ENCODE data around the gene PGM2L1. TPM values are rescaled to one million over a fixed set of nuclear protein-coding genes. Genes with fewer than 3 reads are reported as not detected.

PGM2L1 gene
- polyA plus RNA-seq, 6 donors from 2014 or later = 3.6 to 6.4 (median 5.1) TPM

- H3K36me3 Mint-ChIP-seq = peaks cover 14 to 16% of the 10 kb centered on the region in 2 donors
- DNase-seq (no peak), ATAC-seq (ENCODE audit: low read depth in 2 of 2) (peak; percentile 34 to 58)
- H3K27ac Mint-ChIP-seq = peak overlapping the region in 1 of 6 donors; percentile 90
- peaks cover 6 to 10% (median 8%) of the 10 kb centered on the region in 3 donors for H3K4me1 Mint-ChIP-seq
- H3K27me3 Mint-ChIP-seq = peaks cover 4 to 16% (median 15%) of the 10 kb centered on the region in 3 donors
- peaks cover 5 to 20% (median 14%) of the 10 kb centered on the region in 7 donors for H3K9me3 Mint-ChIP-seq
- H3K4me3 Mint-ChIP-seq = peak overlapping the region in 1 of 8 donors; percentile 44
Observed at GRCh38 chr11:74321487-74322188, 76.6 kb downstream of the PGM2L1 start.

GRCh38 chr11:74320538-74320937 lies 77.7 kb downstream of the PGM2L1 start:
- peaks cover 6 to 10% (median 8%) of the 10 kb centered on the region in 3 donors for H3K4me1 Mint-ChIP-seq
- H3K27me3 Mint-ChIP-seq = peaks cover 4 to 15% (median 9%) of the 10 kb centered on the region in 3 donors
- DNase-seq (no peak), ATAC-seq (ENCODE audit: low read depth in 2 of 2) (no peak)
- H3K4me3 Mint-ChIP-seq = peak overlapping the region in 1 of 8 donors; percentile 43
- H3K9me3 Mint-ChIP-seq = peaks cover 5 to 31% (median 17%) of the 10 kb centered on the region in 7 donors
- peaks cover 16 to 17% of the 10 kb centered on the region in 2 donors for H3K36me3 Mint-ChIP-seq
- H3K27ac Mint-ChIP-seq = no peak overlapping the region

- Mint-ChIP-seq H3K4me3 (no peak overlapping the region), H3K4me1 (peaks cover 6 to 10% (median 8%) of the 10 kb centered on the region in 3 donors), H3K27me3 (peaks cover 4 to 15% (median 8%) of the 10 kb centered on the region in 3 donors), H3K27ac (no peak overlapping the region), H3K9me3 (peaks cover 5 to 41% (median 17%) of the 10 kb centered on the region in 7 donors), H3K36me3 (peaks cover 16 to 17% of the 10 kb centered on the region in 2 donors)
- no peak for DNase-seq
- no peak for ATAC-seq (ENCODE audit: low read depth in 2 of 2)
Observed at GRCh38 chr11:74319139-74319816, 79.0 kb downstream of the PGM2L1 start.

GRCh38 chr11:74318241-74318932 lies 79.8 kb downstream of the PGM2L1 start:
- Mint-ChIP-seq H3K27ac (no peak overlapping the region), H3K27me3 (peaks cover 4 to 15% (median 8%) of the 10 kb centered on the region in 3 donors), H3K4me3 (no peak overlapping the region), H3K36me3 (peaks cover 16 to 17% of the 10 kb centered on the region in 2 donors), H3K4me1 (peaks cover 6 to 10% (median 8%) of the 10 kb centered on the region in 3 donors), H3K9me3 (peaks cover 5 to 41% (median 19%) of the 10 kb centered on the region in 7 donors)
- ATAC-seq (ENCODE audit: low read depth in 2 of 2) (no peak), DNase-seq (no peak)

- H3K36me3 Mint-ChIP-seq = peaks cover 16 to 17% of the 10 kb centered on the region in 2 donors
- peaks cover 8 to 18% (median 11%) of the 10 kb centered on the region in 3 donors for H3K27me3 Mint-ChIP-seq
- DNase-seq = no peak
- no peak for ATAC-seq (ENCODE audit: low read depth in 2 of 2)
- no peak overlapping the region for H3K4me3 Mint-ChIP-seq
- H3K27ac Mint-ChIP-seq = no peak overlapping the region
- H3K4me1 Mint-ChIP-seq = peaks cover 3 to 5% (median 5%) of the 10 kb centered on the region in 3 donors
- H3K9me3 Mint-ChIP-seq = peaks cover 5 to 41% (median 20%) of the 10 kb centered on the region in 7 donors
Observed at GRCh38 chr11:74316772-74317505, 81.3 kb downstream of the PGM2L1 start.

GRCh38 chr11:74312326-74312725 lies 85.9 kb downstream of the PGM2L1 start:
- DNase-seq = no peak
- Mint-ChIP-seq H3K4me1 (peaks cover 9 to 14% (median 13%) of the 10 kb centered on the region in 3 donors), H3K27me3 (peaks cover 18 to 46% (median 38%) of the 10 kb centered on the region in 3 donors), H3K4me3 (peak overlapping the region in 2 of 8 donors; percentile 10 to 26), H3K9me3 (peaks cover 5 to 28% (median 14%) of the 10 kb centered on the region in 7 donors), H3K27ac (no peak overlapping the region), H3K36me3 (peaks cover 8% of the 10 kb centered on the region in 2 donors)
- ATAC-seq (ENCODE audit: low read depth in 2 of 2) = no peak

- ATAC-seq (ENCODE audit: low read depth in 2 of 2) (peak; percentile 92), DNase-seq (peak; percentile 32)
- Mint-ChIP-seq H3K4me1 (peaks cover 9 to 14% (median 13%) of the 10 kb centered on the region in 3 donors), H3K9me3 (peaks cover 1 to 19% (median 8%) of the 10 kb centered on the region in 7 donors), H3K36me3 (peaks cover 0 to under 1% of the 10 kb centered on the region in 2 donors), H3K27me3 (peaks cover 22 to 43% (median 39%) of the 10 kb centered on the region in 3 donors), H3K4me3 (peak within 1 kb of the TSS; percentile 20 to 86 (median 75)), H3K27ac (peak within 1 kb of the TSS in 1 of 6 donors; percentile 52)
Observed at GRCh38 chr11:74311352-74311926, 86.8 kb downstream of the PGM2L1 start, which contains the start of gene P4HA3. Gene P4HA3 (minus strand): TSS chr11:74311640. CDS start chr11:74311611, 29 bp downstream.

- Mint-ChIP-seq H3K27me3 (peaks cover 24 to 49% (median 45%) of the 10 kb centered on the region in 3 donors), H3K4me1 (peaks cover 9 to 14% (median 13%) of the 10 kb centered on the region in 3 donors), H3K4me3 (peak overlapping the region in 6 of 8 donors; percentile 62 to 77 (median 72)), H3K27ac (no peak overlapping the region), H3K36me3 (no peaks in the 10 kb centered on the region), H3K9me3 (peaks cover 1 to 13% (median 4%) of the 10 kb centered on the region in 7 donors)
- ATAC-seq (ENCODE audit: low read depth in 2 of 2) = no peak
- DNase-seq = no peak
Observed at GRCh38 chr11:74310857-74311256, 87.4 kb downstream of the PGM2L1 start.

GRCh38 chr11:74307434-74307833 lies 90.8 kb downstream of the PGM2L1 start:
- peaks cover 38 to 56% (median 55%) of the 10 kb centered on the region in 3 donors for H3K27me3 Mint-ChIP-seq
- H3K36me3 Mint-ChIP-seq = no peaks in the 10 kb centered on the region
- H3K4me1 Mint-ChIP-seq = peaks cover 9 to 14% (median 13%) of the 10 kb centered on the region in 3 donors
- no peak for ATAC-seq (ENCODE audit: low read depth in 2 of 2)
- no peak for DNase-seq
- H3K27ac Mint-ChIP-seq = no peak overlapping the region
- H3K4me3 Mint-ChIP-seq = no peak overlapping the region
- H3K9me3 Mint-ChIP-seq = peaks cover 0 to 4% (median 0%) of the 10 kb centered on the region in 7 donors

- Mint-ChIP-seq H3K27me3 (peaks cover 36 to 49% (median 47%) of the 10 kb centered on the region in 3 donors), H3K36me3 (no peaks in the 10 kb centered on the region), H3K9me3 (peaks cover 0 to under 1% (median 0%) of the 10 kb centered on the region in 7 donors), H3K4me1 (peaks cover 7 to 11% (median 9%) of the 10 kb centered on the region in 3 donors), H3K27ac (peak overlapping the region in 1 of 6 donors; percentile 51), H3K4me3 (no peak overlapping the region)
- no peak for ATAC-seq (ENCODE audit: low read depth in 2 of 2)
- no peak for DNase-seq
Observed at GRCh38 chr11:74306435-74307175, 91.6 kb downstream of the PGM2L1 start.

GRCh38 chr11:74299015-74299414 lies 99.2 kb downstream of the PGM2L1 start:
- DNase-seq (no peak), ATAC-seq (ENCODE audit: low read depth in 2 of 2) (no peak)
- H3K36me3 Mint-ChIP-seq = no peaks in the 10 kb centered on the region
- peaks cover 26 to 29% (median 27%) of the 10 kb centered on the region in 3 donors for H3K27me3 Mint-ChIP-seq
- peaks cover 0 to 5% (median 0%) of the 10 kb centered on the region in 3 donors for H3K4me1 Mint-ChIP-seq
- H3K4me3 Mint-ChIP-seq = no peak overlapping the region
- no peak overlapping the region for H3K27ac Mint-ChIP-seq
- peaks cover 0 to 2% (median 0%) of the 10 kb centered on the region in 7 donors for H3K9me3 Mint-ChIP-seq
